Sigmoid colon (tissue), 7 donors: ENCODE results near the gene F2RL1. TPM values are rescaled to one million over a fixed set of nuclear protein-coding genes. Genes with fewer than 3 reads are reported as not detected.

Experiments
- DNase-seq: peaks from one replicate; pipeline ENCODE4 v3.0.0-alpha.2; 2019
- H3K27ac ChIP-seq, 4 donors: fragments of 200-600 bp; sonication (generic); one replicate each; pipeline ENCODE4 v1.5.1; 2016 to 2019; ENCODE audit warnings: mild to moderate bottlenecking in 1 of 4
- H3K27me3 ChIP-seq, 3 donors: fragments of 200-600 bp; sonication (generic); one replicate each; pipeline ENCODE4 v1.5.1; 2019; ENCODE audit warnings: mild to moderate bottlenecking in 1 of 3
- H3K36me3 ChIP-seq, 4 donors: fragments of 200-600 bp; sonication (generic); one replicate each; pipeline ENCODE4 v1.5.1; 2016 to 2019
- H3K4me1 ChIP-seq, 4 donors: fragments of 200-600 bp; sonication (generic); one replicate each; pipeline ENCODE4 v1.5.1; 2017 to 2019
- H3K4me3 ChIP-seq, 4 donors: fragments of 200-600 bp; sonication (generic); one replicate each; pipeline ENCODE4 v1.5.1; 2017 to 2019; ENCODE audit warnings: mild to moderate bottlenecking in 2 of 4, moderate library complexity in 1 of 4
- H3K9me3 ChIP-seq, 4 donors: fragments of 200-600 bp in 3 of 4; sonication (generic) in 3 of 4; one replicate each; pipeline versions ENCODE4 v1.5.1 to v1.6.1; 2013 to 2019
- EP300 ChIP-seq, 4 donors: sonication (generic); formaldehyde crosslinking; IDR thresholded peaks; one replicate each; pipeline ENCODE4 v1.6.1; 2017; ENCODE audit warnings: antibody characterized with exemption in 4 of 4
- POLR2A ChIP-seq, 2 donors: fragments of 450-650 bp; IDR thresholded peaks; one replicate each; pipeline ENCODE4 v1.6.1; 2016; ENCODE audit warnings: antibody characterized with exemption in 2 of 2, mild to moderate bottlenecking in 2 of 2, moderate library complexity in 2 of 2
- POLR2AphosphoS5 ChIP-seq, 4 donors: sonication (generic); formaldehyde crosslinking; IDR thresholded peaks; one replicate each; pipeline ENCODE4 v1.6.1; 2017; ENCODE audit warnings: antibody characterized with exemption in 4 of 4
- WGBS, 2 donors: extraction: QIAGEN DNeasy Blood & Tissue Kit; methylation state at CpG; one replicate each; pipeline ENCODE4 v1.1.7; 2013; 5-methylcytosine and 5-hydroxymethylcytosine counted together
- intact Hi-C: fragments of 100-400 bp; cut with DNase I; formaldehyde crosslinking; loops from one replicate; pipeline ENCODE4 v1.15.1; 2023
- polyA plus RNA-seq, 3 donors: library from polyadenylated mRNA; stranded (reverse); fragments of 200-250 nt; gene quantifications; one replicate each; pipeline ENCODE4 v1.2.3, GENCODE V29; 2013
- small RNA-seq, 3 donors: library from RNA; depleted of rRNA; stranded (forward); fragments of <200 nt; gene quantifications; one replicate each; pipeline ENCODE3, GENCODE V24; 2016
- total RNA-seq, 4 donors: library from RNA; depleted of rRNA; stranded (reverse); fragments of >200 nt; gene quantifications; one replicate each; pipeline ENCODE4 v1.1.0, GENCODE V29; 2016
- TF ChIP-seq, protein P1 (sequence below), 4 experiments: fragments of 450-650 bp in 3 of 4; fragments of 200-600 bp in 1 of 4; IDR thresholded peaks; one replicate each; pipeline ENCODE4 v1.5.1; 2016 to 2019; ENCODE audit warnings: antibody characterized with exemption in 4 of 4, mild to moderate bottlenecking in 3 of 4, moderate library complexity in 2 of 4
- donor health status: healthy with polysubstance abuse.
- donor health status: Bipolar disorder and iron deficiency.
- donor health status: healthy.

The F2RL1 gene
- total and polyA plus RNA-seq, 7 donors = 0.16 to 51.7 (median 0.55) TPM

DNA sequence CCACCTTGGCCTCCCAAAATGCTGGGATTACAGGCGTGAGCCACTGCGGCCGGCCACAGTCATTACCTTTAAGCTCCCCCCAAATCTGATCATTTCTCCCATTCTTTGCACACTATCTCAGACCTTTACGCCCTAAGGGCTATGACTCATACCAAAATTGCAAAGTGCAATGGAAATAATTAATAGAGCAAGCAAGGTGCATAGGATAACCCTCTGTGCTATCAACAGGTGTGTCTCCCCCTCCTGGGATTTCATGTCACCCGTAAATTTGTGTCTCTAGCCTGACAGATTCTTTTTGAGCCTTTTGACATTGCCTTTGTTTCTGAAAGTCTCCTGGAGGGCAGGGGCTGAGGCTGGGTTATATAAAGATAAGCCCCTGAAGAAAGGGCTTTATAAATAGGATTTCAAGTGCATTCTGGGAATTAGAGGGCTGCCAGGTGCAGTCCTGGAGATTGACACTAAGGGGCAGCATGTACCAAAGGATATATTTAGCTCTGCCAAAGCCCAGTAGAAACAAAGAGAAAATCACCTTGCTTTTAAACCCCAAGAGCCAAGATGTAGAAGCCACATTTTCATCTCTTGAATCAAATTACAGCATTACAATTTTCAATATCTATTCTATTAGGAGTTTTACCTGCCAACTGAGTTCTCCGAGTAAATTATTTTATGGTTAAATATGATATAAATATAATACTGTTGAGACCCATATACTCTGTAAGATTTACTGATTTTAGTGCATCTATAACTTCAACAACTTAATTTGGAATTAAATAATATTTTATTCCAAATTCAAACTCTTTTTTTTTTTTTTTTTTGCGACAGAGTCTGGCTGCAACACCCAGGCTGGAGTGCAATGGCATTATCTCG lies 49.2 kb downstream of the F2RL1 start:
- intact Hi-C loops = no loop called here
- H3K36me3 ChIP-seq = no peaks in the 10 kb centered on the region
- no peak for DNase-seq
- whole genome bisulfite sequencing, 2 donors = 66 to 72% methylated on average over 8 of the region's 8 CpGs
- H3K27me3 ChIP-seq = no peaks in the 10 kb centered on the region
- no peaks in the 10 kb centered on the region for H3K9me3 ChIP-seq
- no peak for TF ChIP-seq POLR2A (IDR thresholded peaks at IDR 0.05)
- TF ChIP-seq, protein P1, sequence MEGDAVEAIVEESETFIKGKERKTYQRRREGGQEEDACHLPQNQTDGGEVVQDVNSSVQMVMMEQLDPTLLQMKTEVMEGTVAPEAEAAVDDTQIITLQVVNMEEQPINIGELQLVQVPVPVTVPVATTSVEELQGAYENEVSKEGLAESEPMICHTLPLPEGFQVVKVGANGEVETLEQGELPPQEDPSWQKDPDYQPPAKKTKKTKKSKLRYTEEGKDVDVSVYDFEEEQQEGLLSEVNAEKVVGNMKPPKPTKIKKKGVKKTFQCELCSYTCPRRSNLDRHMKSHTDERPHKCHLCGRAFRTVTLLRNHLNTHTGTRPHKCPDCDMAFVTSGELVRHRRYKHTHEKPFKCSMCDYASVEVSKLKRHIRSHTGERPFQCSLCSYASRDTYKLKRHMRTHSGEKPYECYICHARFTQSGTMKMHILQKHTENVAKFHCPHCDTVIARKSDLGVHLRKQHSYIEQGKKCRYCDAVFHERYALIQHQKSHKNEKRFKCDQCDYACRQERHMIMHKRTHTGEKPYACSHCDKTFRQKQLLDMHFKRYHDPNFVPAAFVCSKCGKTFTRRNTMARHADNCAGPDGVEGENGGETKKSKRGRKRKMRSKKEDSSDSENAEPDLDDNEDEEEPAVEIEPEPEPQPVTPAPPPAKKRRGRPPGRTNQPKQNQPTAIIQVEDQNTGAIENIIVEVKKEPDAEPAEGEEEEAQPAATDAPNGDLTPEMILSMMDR (IDR thresholded peaks at IDR 0.05) = peak in 1 of 4 experiments; percentile 40
- no peaks in the 10 kb centered on the region for H3K4me1 ChIP-seq
- no peak overlapping the region for H3K27ac ChIP-seq
- no peak overlapping the region for H3K4me3 ChIP-seq

DNA sequence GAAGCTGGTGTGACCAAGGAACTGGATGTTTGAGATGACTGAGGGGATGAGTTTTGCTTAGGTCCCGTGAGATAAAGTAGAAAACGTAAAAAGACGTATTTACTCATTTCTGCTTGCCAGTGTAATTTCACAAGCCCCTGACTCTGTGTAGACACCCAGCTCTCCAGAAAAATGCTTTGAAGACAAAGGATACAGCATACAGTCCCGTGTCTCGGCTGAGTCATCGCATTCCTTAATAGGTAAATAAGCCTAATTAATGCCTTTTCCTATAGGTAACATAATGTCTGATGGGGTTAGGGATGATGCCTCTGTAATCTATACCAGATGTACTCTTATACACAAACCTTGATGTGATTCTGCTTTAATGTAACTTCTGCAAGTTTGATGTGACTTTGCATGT lies 51.2 kb downstream of the F2RL1 start:
- no peaks in the 10 kb centered on the region for H3K9me3 ChIP-seq
- DNase-seq = no peak
- H3K4me1 ChIP-seq = no peaks in the 10 kb centered on the region
- no peaks in the 10 kb centered on the region for H3K27me3 ChIP-seq
- TF ChIP-seq POLR2AphosphoS5 (IDR thresholded peaks at IDR 0.05) = no peak
- TF ChIP-seq POLR2A (IDR thresholded peaks at IDR 0.05) = no peak
- TF ChIP-seq, protein P1 (IDR thresholded peaks at IDR 0.05) = no peak
- TF ChIP-seq EP300 (IDR thresholded peaks at IDR 0.05) = no peak
- H3K27ac ChIP-seq = no peak overlapping the region
- no peaks in the 10 kb centered on the region for H3K36me3 ChIP-seq
- 81 to 84% methylated on average over 6 of the region's 6 CpGs for WGBS, 2 donors
- no peak overlapping the region for H3K4me3 ChIP-seq
- intact Hi-C loops = no loop called here

DNA sequence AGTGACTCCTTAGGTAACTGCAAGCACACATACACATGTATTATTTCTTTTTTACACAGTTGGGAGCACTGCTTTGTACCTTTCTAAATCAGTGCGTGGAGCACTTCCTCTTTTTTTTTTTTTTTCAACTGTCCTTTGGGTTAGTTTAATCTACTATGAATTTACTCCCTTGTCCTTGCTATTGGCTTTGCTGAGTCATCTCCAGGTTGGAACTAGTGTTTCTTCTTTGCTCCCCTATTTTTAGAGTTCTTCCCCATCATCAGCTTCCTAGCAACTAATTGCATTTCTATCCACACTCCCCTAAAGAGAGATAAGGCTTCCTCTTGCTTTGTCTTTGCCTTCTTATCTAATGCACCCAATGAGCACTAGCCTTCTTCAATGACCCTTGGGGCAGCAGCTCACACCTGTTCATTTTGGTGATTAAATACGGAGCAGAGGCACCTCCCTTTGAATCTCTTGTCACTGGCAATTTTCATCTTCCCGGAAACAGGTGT lies 55.3 kb downstream of the F2RL1 start:
- intact Hi-C loops = no loop called here

More for the DNA sequence above, 55.3 kb downstream of the F2RL1 start:
- Histone ChIP-seq H3K36me3 (no peaks in the 10 kb centered on the region), H3K27me3 (no peaks in the 10 kb centered on the region), H3K4me1 (no peaks in the 10 kb centered on the region), H3K9me3 (no peaks in the 10 kb centered on the region), H3K27ac (no peak overlapping the region), H3K4me3 (no peak overlapping the region)
- 13 to 38% methylated on average over 3 of the region's 3 CpGs for WGBS, 2 donors
- TF ChIP-seq, protein P1 (IDR thresholded peaks at IDR 0.05) = no peak
- no peak for TF ChIP-seq POLR2A (IDR thresholded peaks at IDR 0.05)
- no peak for TF ChIP-seq POLR2AphosphoS5 (IDR thresholded peaks at IDR 0.05)
- TF ChIP-seq EP300 (IDR thresholded peaks at IDR 0.05) = no peak
- no peak for DNase-seq

Small RNA genes lying within 50 kb of the gene (small RNA-seq; reads per million reads assigned to genes)
- gene RN7SL208P = 0 reads per million in 3 donors

Other genes starting within 250 kb of the F2RL1 start
- gene F2RL2, start 195.6 kb upstream of the F2RL1 start, total RNA-seq = 1 to 10 TPM; 1.4 to 6.6 (median 3.9) TPM
- gene F2RL2, start 195.6 kb upstream of the F2RL1 start, polyA plus RNA-seq = 1 to 10 TPM in 1 of 3 donors, under 1 TPM in 1, not detected in 1; 0.60 to 1.0 TPM
- gene F2R, start 102.9 kb upstream of the F2RL1 start, total RNA-seq = 10 to 100 TPM in 1 of 4 donors, 1 to 10 TPM in 3; 5.4 to 10.7 (median 9.4) TPM
- 1 to 10 TPM in 2 of 3 donors, under 1 TPM in 1; 0.60 to 5.8 (median 1.4) TPM for gene F2R, start 102.9 kb upstream of the F2RL1 start, polyA plus RNA-seq
- gene S100Z, start 31.0 kb downstream of the F2RL1 start, total RNA-seq = not detected
- under 1 TPM; 0.25 to 0.69 (median 0.60) TPM for gene S100Z, start 31.0 kb downstream of the F2RL1 start, polyA plus RNA-seq
- 1 to 10 TPM in 1 of 4 donors, under 1 TPM in 1, not detected in 2; 0.54 to 3.2 TPM for gene CRHBP, start 134.0 kb downstream of the F2RL1 start, total RNA-seq
- 1 to 10 TPM in 1 of 3 donors, under 1 TPM in 2; 0.31 to 1.8 (median 0.92) TPM for gene CRHBP, start 134.0 kb downstream of the F2RL1 start, polyA plus RNA-seq
- gene AGGF1, start 211.4 kb downstream of the F2RL1 start, total RNA-seq = 10 to 100 TPM; 16.3 to 21.8 (median 17.7) TPM
- gene AGGF1, start 211.4 kb downstream of the F2RL1 start, polyA plus RNA-seq = 10 to 100 TPM in 2 of 3 donors, 1 to 10 TPM in 1; 8.4 to 11.8 (median 10.8) TPM